OCI-LY1 (cell line): ENCODE data around the gene NRP2.

Source experiments
- EZH2 ChIP-seq: fragments of 200-600 bp; sonication (generic), shearing (Covaris generic); IDR thresholded peaks from 2 replicates; pipeline ENCODE4 v1.8.0; 2017; ENCODE audit warnings: borderline replicate concordance, mixed run types, mild to moderate bottlenecking, antibody characterized with exemption, low read length, moderate library complexity, mixed read lengths
- TF ChIP-seq, protein P1 (sequence below): fragments of 200-600 bp; sonication (generic), shearing (Covaris generic); IDR thresholded peaks from 2 replicates; pipeline ENCODE4 v1.5.1; 2017; ENCODE audit warnings: mild to moderate bottlenecking, antibody characterized with exemption, low read length, moderate library complexity, mixed read lengths

DNA sequence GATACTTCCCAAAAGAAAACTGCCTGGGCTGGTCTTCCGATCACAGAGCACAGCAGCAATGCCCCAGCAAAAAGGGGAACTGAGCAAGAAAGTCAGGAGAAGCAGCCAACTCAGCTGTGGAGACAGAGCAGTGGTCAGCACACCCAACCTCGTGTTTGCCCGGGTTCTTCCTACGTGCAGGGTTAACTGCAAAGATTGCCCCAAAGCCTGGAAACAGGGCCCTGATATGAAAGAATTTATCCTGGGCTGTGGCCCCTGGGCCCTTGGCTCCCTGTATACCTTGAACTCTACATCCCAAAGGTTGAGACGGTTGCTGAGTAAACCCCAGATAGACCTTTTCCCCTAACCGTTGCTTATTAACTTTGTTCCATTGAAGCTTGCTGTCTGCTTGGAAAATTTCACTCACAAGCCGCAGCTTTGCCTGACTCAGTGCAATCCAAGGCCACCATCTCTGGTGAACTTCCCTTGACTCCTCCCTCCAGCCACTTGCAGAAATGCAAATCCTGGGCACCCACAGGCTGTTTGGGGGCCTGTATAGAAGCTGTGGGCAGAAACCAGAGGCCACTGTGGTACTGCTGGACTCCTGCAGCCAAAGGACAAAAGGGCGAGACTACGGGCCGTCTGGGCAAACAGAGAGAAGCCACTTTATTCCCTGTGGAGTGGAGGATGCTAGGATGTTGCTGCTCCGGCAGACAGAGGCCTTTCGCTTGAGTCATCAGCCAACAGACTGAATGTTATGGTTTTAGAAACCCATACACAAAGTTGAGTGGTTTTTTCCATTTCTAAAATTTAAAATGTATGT lies 18.2 kb downstream of the NRP2 start:
- TF ChIP-seq, protein P1, sequence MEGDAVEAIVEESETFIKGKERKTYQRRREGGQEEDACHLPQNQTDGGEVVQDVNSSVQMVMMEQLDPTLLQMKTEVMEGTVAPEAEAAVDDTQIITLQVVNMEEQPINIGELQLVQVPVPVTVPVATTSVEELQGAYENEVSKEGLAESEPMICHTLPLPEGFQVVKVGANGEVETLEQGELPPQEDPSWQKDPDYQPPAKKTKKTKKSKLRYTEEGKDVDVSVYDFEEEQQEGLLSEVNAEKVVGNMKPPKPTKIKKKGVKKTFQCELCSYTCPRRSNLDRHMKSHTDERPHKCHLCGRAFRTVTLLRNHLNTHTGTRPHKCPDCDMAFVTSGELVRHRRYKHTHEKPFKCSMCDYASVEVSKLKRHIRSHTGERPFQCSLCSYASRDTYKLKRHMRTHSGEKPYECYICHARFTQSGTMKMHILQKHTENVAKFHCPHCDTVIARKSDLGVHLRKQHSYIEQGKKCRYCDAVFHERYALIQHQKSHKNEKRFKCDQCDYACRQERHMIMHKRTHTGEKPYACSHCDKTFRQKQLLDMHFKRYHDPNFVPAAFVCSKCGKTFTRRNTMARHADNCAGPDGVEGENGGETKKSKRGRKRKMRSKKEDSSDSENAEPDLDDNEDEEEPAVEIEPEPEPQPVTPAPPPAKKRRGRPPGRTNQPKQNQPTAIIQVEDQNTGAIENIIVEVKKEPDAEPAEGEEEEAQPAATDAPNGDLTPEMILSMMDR, result no peak
- TF ChIP-seq EZH2, result no peak
